K562 (cell line): ENCODE measurements around the gene MYCBP. TPM values are rescaled to one million over a fixed set of nuclear protein-coding genes. Genes with fewer than 3 reads are reported as not detected.
A peak's percentile ranks its signal among the peaks of the same experiment; 100 is the strongest.

Source experiments
- BHLHE40 ChIP-seq: IDR thresholded peaks from 2 replicates; pipeline ENCODE4 v1.6.1; 2011; ENCODE audit warnings: low read length, improper control_type of control experiment
- CEBPG ChIP-seq, 3 experiments: fragments of 200-800 bp in 1 of 3; sonication (Bioruptor generic) in 1 of 3; sonication (generic) in 1 of 3; formaldehyde crosslinking in 1 of 3; IDR thresholded peaks in 2 of 3; conservative IDR thresholded peaks in 1 of 3; 2 replicates each; pipeline versions ENCODE4 v1.6.1 to v1.8.0; 2016 to 2022; ENCODE audit warnings: missing compliant biosample characterization in 2 of 3, missing genetic modification characterization in 2 of 3, mild to moderate bottlenecking in 1 of 3, missing genetic modification reagents in 1 of 3
- ESRRA ChIP-seq: fragments of 450-650 bp; IDR thresholded peaks from 2 replicates; pipeline ENCODE4 v1.6.1; 2014; ENCODE audit warnings: low read depth, mild to moderate bottlenecking, moderate library complexity, borderline replicate concordance
- ETV6 ChIP-seq, 3 experiments: fragments of 150-350 bp in 1 of 3; sonication (generic) in 1 of 3; formaldehyde crosslinking in 1 of 3; IDR thresholded peaks; 2 replicates each; pipeline versions ENCODE4 v1.6.1 to v1.8.0; 2014 to 2022; ENCODE audit warnings: borderline replicate concordance in 2 of 3, low read depth in 2 of 3, antibody characterized with exemption in 1 of 3, low read length in 1 of 3, mild to moderate bottlenecking in 1 of 3, missing genetic modification reagents in 1 of 3
- GABPA ChIP-seq: fragments of 200-800 bp; sonication (Bioruptor generic); conservative IDR thresholded peaks from 2 replicates; pipeline ENCODE4 v1.6.1; 2016; ENCODE audit warnings: low read depth, missing genetic modification characterization, missing compliant biosample characterization
- HDAC2 ChIP-seq: fragments of 450-650 bp; IDR thresholded peaks from 2 replicates; pipeline ENCODE4 v1.6.1; 2016; ENCODE audit warnings: mild to moderate bottlenecking
- HNRNPLL ChIP-seq: fragments of 200-400 bp; formaldehyde crosslinking; IDR thresholded peaks from 2 replicates; pipeline ENCODE4 v1.6.1; 2017; ENCODE audit warnings: low read length, low read depth, mild to moderate bottlenecking; ENCODE audit not compliant: poor library complexity, severe bottlenecking
- POLR2AphosphoS5 ChIP-seq: IDR thresholded peaks from 2 replicates; pipeline ENCODE4 v1.6.1; 2011; ENCODE audit warnings: mild to moderate bottlenecking, low read depth, low read length, moderate library complexity; ENCODE audit not compliant: control insufficient read depth, insufficient read depth
- SREBF2 ChIP-seq: sonication (generic); formaldehyde crosslinking; IDR thresholded peaks from 2 replicates; pipeline ENCODE4 v1.4.0; 2020; ENCODE audit warnings: mild to moderate bottlenecking, missing genetic modification reagents
- TEAD4 ChIP-seq, 2 experiments: sonication (generic) in 1 of 2; formaldehyde crosslinking in 1 of 2; IDR thresholded peaks; 2 replicates each; pipeline versions ENCODE4 v1.6.1 to v1.8.0; 2012 to 2022; ENCODE audit warnings: borderline replicate concordance in 1 of 2, inconsistent platforms in 1 of 2, low read length in 1 of 2, mild to moderate bottlenecking in 1 of 2, missing genetic modification reagents in 1 of 2
- TRIM28 ChIP-seq: fragments of 450-650 bp; IDR thresholded peaks from 2 replicates; pipeline ENCODE4 v1.6.1; 2017
- YBX1 ChIP-seq: fragments of 450-650 bp; IDR thresholded peaks from 2 replicates; pipeline ENCODE4 v1.7.1; 2016; ENCODE audit warnings: mild to moderate bottlenecking
- ZNF121 ChIP-seq: sonication (generic); formaldehyde crosslinking; conservative IDR thresholded peaks from 2 replicates; pipeline ENCODE4 v1.8.0; 2022; ENCODE audit warnings: missing genetic modification reagents
- ZNF699 ChIP-seq: fragments of 250-450 bp; sonication (Bioruptor Pico); IDR thresholded peaks from 2 replicates; pipeline ENCODE4 v1.8.0; 2021; ENCODE audit warnings: mild to moderate bottlenecking, moderate library complexity; ENCODE audit not compliant: insufficient replicate concordance
- polyA plus RNA-seq, 8 experiments: library from polyadenylated mRNA; depleted of rRNA in 4 of 8; stranded (reverse) in 5 of 8; unstranded in 3 of 8; fragments of >200 nt; fragmentation: Nextera tagmentation in 2 of 8; fragmentation: Illumina TruSeq in 1 of 8; extraction: Ambion mirVana in 2 of 8; extraction: Trizol in 1 of 8; gene quantifications; 2 replicates each; pipeline versions ENCODE4 v1.2.1 to v1.2.3, GENCODE V29; 2011 to 2014; ENCODE audit warnings: inconsistent platforms in 1 of 8, missing spikeins in 1 of 8
- total RNA-seq, 7 experiments: library from RNA; depleted of rRNA in 6 of 7; stranded (reverse); fragments of >200 nt in 6 of 7; fragmentation: Illumina TruSeq in 2 of 7; extraction: Trizol in 2 of 7; gene quantifications; 2 replicates each; pipeline versions ENCODE4 v1.2.1 to v1.2.3, GENCODE V29; 2011 to 2021; ENCODE audit warnings: low replicate concordance in 1 of 7
- TF ChIP-seq, protein P1 (sequence below), 2 experiments: fragments of 450-650 bp in 1 of 2; sonication (generic) in 1 of 2; formaldehyde crosslinking in 1 of 2; IDR thresholded peaks in 1 of 2; conservative IDR thresholded peaks in 1 of 2; 2 replicates each; pipeline versions ENCODE4 v1.6.1 to v1.8.1; 2016 to 2023; ENCODE audit warnings: mild to moderate bottlenecking in 2 of 2, moderate library complexity in 2 of 2, inconsistent platforms in 1 of 2, missing genetic modification reagents in 1 of 2
- TF ChIP-seq, protein P2 (sequence below): sonication (generic); formaldehyde crosslinking; IDR thresholded peaks from 2 replicates; pipeline ENCODE4 v1.8.0; 2022; ENCODE audit warnings: mild to moderate bottlenecking, missing genetic modification reagents, borderline replicate concordance
- TF ChIP-seq, protein P3 (sequence below): fragments of 450-650 bp; formaldehyde crosslinking; IDR thresholded peaks from 2 replicates; pipeline ENCODE4 v1.4.0; 2020; ENCODE audit warnings: mild to moderate bottlenecking, moderate library complexity
- TF ChIP-seq, protein P4 (sequence below), 2 experiments: fragments of 450-650 bp in 1 of 2; IDR thresholded peaks; 2 replicates each; pipeline ENCODE4 v1.6.1; 2011 to 2017; ENCODE audit warnings: low read depth in 2 of 2, antibody characterized with exemption in 1 of 2, borderline replicate concordance in 1 of 2, low read length in 1 of 2, mild to moderate bottlenecking in 1 of 2, mixed read lengths in 1 of 2; ENCODE audit not compliant: control insufficient read depth in 1 of 2

Gene MYCBP
- total and polyA plus RNA-seq, 9 of the 15 experiments (the other 6 are each of a cell fraction or from before 2014, with no cell fraction given) = 32.3 to 253 (median 72.9) TPM

DNA sequence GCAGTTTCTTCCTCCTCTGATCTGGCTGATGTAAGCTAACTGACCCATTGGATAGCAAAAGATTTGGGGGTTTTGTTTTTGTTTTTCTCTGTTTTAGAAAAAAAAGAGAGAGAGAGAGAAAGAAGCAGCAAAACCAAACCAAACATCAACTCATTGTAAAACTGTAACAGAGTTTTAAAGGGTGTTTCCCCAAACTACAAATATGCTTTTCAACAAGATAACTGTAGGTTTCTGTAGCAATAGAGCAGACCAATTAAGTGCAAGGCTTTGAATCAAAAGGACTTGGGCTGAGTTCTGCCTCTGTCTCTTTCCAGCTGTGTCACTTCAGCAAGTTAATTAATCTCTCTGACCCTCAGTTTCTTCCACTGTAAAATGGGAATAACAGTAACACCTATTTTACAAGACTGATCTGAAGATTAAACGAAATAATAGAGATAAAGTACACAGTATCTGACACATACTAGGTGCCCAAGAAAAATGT, 58.1 kb downstream of the MYCBP start (continued):
- TF ChIP-seq HDAC2 = peak; percentile 91; the same call in 1 of the 2 replicates
- TF ChIP-seq TEAD4 (IDR thresholded peaks at IDR 0.05; ENCODE audit: low read length) = no peak
- no peak for TF ChIP-seq TEAD4 (CRISPR knock-in tag; IDR thresholded peaks at IDR 0.05; ENCODE audit: borderline replicate concordance)
- no peak for TF ChIP-seq TRIM28
- TF ChIP-seq ZNF699 = no peak
- no peak for TF ChIP-seq GABPA (tag)
- no peak for TF ChIP-seq YBX1
- TF ChIP-seq, protein P1, sequence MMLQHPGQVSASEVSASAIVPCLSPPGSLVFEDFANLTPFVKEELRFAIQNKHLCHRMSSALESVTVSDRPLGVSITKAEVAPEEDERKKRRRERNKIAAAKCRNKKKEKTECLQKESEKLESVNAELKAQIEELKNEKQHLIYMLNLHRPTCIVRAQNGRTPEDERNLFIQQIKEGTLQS (IDR thresholded peaks at IDR 0.05) = 0 out of 2 replicates have a peak, but pooled peaks have one; percentile 45
- TF ChIP-seq, protein P1 (CRISPR knock-in tag; conservative IDR thresholded peaks at IDR 0.05) = no peak
- no peak for TF ChIP-seq ETV6 (IDR thresholded peaks at IDR 0.05; ENCODE audit: borderline replicate concordance in 1 of 2, low read depth in 2 of 2, low read length in 1 of 2)
- no peak for TF ChIP-seq ETV6 (CRISPR knock-in tag; IDR thresholded peaks at IDR 0.05; ENCODE audit: borderline replicate concordance)
- TF ChIP-seq SREBF2 (CRISPR knock-in tag) = no peak
- TF ChIP-seq, protein P2, sequence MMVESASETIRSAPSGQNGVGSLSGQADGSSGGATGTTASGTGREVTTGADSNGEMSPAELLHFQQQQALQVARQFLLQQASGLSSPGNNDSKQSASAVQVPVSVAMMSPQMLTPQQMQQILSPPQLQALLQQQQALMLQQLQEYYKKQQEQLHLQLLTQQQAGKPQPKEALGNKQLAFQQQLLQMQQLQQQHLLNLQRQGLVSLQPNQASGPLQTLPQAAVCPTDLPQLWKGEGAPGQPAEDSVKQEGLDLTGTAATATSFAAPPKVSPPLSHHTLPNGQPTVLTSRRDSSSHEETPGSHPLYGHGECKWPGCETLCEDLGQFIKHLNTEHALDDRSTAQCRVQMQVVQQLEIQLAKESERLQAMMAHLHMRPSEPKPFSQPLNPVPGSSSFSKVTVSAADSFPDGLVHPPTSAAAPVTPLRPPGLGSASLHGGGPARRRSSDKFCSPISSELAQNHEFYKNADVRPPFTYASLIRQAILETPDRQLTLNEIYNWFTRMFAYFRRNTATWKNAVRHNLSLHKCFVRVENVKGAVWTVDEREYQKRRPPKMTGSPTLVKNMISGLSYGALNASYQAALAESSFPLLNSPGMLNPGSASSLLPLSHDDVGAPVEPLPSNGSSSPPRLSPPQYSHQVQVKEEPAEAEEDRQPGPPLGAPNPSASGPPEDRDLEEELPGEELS (CRISPR knock-in tag) = no peak
- TF ChIP-seq, protein P3, sequence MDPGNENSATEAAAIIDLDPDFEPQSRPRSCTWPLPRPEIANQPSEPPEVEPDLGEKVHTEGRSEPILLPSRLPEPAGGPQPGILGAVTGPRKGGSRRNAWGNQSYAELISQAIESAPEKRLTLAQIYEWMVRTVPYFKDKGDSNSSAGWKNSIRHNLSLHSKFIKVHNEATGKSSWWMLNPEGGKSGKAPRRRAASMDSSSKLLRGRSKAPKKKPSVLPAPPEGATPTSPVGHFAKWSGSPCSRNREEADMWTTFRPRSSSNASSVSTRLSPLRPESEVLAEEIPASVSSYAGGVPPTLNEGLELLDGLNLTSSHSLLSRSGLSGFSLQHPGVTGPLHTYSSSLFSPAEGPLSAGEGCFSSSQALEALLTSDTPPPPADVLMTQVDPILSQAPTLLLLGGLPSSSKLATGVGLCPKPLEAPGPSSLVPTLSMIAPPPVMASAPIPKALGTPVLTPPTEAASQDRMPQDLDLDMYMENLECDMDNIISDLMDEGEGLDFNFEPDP = no peak
- no peak for TF ChIP-seq ZNF121 (CRISPR knock-in tag)
- TF ChIP-seq HNRNPLL = no peak
- TF ChIP-seq ESRRA = no peak
- 0 out of 2 replicates have a peak, but pooled peaks have one; percentile 0 for TF ChIP-seq BHLHE40
- TF ChIP-seq CEBPG (CRISPR knock-in tag; IDR thresholded peaks at IDR 0.05) = no peak
- 0 out of 4 replicates have a peak, but pooled peaks of 1 of the 2 experiments have one; percentile 5 for TF ChIP-seq CEBPG (tag; conservative IDR thresholded peaks at IDR 0.05 in 1 of 2, IDR thresholded peaks at IDR 0.05 in 1 of 2)
- TF ChIP-seq, protein P4, sequence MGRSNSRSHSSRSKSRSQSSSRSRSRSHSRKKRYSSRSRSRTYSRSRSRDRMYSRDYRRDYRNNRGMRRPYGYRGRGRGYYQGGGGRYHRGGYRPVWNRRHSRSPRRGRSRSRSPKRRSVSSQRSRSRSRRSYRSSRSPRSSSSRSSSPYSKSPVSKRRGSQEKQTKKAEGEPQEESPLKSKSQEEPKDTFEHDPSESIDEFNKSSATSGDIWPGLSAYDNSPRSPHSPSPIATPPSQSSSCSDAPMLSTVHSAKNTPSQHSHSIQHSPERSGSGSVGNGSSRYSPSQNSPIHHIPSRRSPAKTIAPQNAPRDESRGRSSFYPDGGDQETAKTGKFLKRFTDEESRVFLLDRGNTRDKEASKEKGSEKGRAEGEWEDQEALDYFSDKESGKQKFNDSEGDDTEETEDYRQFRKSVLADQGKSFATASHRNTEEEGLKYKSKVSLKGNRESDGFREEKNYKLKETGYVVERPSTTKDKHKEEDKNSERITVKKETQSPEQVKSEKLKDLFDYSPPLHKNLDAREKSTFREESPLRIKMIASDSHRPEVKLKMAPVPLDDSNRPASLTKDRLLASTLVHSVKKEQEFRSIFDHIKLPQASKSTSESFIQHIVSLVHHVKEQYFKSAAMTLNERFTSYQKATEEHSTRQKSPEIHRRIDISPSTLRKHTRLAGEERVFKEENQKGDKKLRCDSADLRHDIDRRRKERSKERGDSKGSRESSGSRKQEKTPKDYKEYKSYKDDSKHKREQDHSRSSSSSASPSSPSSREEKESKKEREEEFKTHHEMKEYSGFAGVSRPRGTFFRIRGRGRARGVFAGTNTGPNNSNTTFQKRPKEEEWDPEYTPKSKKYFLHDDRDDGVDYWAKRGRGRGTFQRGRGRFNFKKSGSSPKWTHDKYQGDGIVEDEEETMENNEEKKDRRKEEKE (IDR thresholded peaks at IDR 0.05; ENCODE audit: borderline replicate concordance in 1 of 2, control insufficient read depth in 1 of 2, low read depth in 2 of 2, low read length in 1 of 2) = no peak
- no peak for TF ChIP-seq POLR2AphosphoS5
